ENCODE results near the gene MECR. TPM values are rescaled to one million over a fixed set of nuclear protein-coding genes. Genes with fewer than 3 reads are reported as not detected.
"Not testable (repeated sequence)": the region's sequence is repeated elsewhere in the genome, so short reads cannot be mapped to it uniquely, and the experiment has no call there.

The MECR gene
- total RNA-seq, 1 donor from 2014 or later, result 18.7 TPM

DNA sequence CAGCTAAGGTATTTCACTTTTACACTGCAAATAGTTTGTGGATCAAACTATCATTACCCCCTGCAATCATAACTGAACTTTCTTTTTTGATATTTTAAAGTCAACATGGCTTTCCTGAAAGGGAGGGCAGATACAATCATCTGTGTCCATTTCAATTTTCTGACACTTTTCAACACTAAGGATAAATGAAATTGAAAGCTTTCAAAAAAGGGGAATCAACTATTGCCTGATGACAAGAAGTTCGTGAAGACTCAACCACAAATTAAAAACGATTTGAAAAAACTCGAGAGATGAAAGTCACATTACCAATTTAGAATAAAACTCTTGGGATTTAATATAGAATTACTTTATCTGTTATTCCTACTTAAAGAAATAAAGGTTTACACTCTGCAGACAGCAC, 60.8 kb downstream of the MECR start:
- no peak for DNase-seq (ENCODE audit: low read depth in 2 of 2)

DNA sequence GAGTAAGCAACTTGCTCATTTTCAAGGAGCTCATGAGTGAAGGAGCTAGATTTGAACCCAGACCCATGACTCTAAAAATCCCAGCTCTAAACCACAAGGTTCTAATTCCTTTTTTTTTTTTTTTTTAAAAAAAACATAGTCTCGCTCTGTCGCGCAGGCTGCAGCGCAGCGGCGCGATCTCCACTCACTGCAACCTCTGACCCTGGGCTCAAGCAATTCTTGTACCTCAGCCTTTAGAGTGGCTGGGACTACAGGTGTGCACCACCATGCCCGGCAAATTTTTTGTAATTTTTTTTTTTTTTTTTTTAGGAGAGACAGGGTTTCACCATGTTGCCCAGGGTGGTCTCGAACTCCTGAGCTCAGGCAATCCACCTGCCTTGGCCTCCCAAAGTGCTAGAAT, 62.8 kb downstream of the MECR start:
- no peak for DNase-seq (ENCODE audit: low read depth in 2 of 2)

DNA sequence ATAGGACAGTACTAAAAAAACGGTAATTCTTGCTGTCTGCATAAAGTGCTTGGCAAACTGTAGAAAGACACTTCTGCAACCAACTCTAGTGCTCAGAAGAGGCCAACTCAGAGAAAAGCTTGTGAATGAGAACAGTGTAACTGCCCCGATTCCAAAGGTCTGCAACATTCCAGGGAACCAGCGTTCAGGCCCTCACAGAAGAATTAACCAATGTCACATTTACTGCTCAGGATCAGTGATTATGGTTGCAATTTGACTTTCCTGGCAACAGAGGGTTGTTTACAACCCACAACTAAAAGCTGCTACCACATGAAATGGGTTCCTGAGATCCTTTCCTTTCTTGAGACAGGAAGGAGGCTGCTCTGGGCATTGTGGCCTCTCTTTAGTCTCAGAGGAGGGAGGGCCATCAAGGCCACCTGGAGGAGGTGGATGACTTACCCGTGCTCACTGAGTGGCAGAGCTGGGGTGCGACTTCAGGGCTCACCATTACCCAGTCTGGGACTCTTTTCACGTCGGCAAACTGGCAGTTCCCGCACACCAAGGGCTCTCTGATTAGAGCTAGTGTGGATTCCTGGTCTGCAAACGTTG, 64.3 kb downstream of the MECR start:
- DNase-seq (ENCODE audit: low read depth in 2 of 2), result no peak

DNA sequence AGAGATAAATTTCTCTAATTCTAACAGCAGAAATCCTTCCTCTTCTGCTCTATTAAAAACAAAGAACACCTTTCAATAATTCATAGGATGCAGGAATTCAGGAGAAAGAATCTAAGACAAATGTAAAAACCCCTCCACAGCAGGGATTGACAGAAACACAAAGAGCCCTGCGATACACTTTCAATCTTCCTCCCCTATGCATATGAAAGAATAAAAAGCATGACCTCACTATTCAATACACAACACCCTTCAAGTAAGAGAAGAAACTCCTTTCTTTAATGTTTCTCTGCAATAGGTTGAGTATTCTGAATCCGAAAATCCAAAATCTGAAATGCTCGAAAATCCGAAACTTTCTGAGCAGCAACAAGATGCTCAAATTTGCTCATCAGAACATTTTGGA, 66.1 kb downstream of the MECR start:
- DNase-seq (ENCODE audit: low read depth in 2 of 2), result no peak

DNA sequence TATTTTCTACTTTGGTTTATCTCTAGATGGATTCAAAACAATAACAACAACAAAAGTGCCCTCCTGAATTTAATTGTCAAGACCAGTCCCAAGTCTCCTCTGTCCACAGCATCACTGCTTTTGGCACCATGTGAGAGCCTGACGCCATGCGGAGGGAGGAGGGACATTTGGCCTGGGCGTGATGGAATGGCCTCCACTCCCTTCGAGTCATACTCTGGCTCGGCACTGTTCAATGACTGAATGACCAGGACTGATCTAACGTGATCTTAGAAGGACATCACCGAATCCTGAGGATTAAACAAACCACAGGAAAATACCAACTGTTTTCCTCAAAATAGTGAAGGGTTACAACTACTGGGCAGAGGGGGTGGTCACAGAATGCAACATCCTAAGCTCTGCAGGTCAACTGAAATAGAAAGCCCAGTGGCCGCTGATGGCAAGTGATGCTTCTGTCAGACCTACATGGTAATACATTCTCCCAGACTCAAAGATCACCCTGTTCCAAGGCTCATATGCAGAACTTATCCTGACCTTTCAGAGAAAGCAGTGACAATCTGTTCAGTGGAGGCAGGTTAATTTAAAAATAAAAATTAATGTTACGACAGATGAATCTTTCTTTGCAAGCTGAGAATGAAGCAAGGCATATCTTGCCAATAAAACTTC, 68.1 kb downstream of the MECR start:
- no peak for DNase-seq (ENCODE audit: low read depth in 2 of 2)

DNA sequence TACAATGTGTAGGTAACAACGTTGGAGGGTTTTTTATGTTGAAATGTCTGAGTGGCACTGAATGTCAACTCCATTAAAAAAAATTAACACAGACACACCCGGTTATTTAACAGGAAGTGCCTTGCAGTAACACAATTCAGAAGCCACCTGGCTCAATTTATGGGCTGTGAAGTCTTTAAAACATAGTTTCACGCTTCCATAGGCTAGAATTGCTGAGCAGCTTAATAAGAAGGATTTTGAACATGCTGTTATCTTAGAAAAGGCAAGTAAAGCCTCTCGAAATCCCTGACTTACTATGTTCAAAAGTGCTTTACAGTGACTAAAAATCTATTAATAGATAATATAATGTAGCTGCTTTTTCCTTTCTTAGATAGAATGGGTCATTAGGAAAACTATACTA, 68.7 kb downstream of the MECR start:
- DNase-seq (ENCODE audit: low read depth in 2 of 2), result no peak

DNA sequence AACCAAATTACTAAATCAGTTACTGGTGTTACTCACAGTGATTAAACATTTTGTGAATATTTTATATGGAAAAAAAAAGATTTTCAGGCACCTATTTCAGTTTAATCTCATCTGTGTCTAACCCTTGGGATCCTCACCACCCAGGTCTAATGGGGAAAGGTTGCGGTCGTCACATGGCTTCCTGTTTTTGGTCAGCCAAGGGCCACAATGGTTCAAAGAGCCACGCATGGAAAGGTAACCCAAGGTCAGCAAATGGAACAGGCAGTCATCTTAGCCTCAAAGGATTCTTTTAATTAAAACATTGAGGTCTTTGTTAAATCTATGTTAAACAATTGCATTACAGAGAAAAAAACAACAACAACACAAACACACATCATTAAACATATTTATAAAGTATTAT, 71.0 kb downstream of the MECR start:
- DNase-seq (ENCODE audit: low read depth in 2 of 2), result no peak

DNA sequence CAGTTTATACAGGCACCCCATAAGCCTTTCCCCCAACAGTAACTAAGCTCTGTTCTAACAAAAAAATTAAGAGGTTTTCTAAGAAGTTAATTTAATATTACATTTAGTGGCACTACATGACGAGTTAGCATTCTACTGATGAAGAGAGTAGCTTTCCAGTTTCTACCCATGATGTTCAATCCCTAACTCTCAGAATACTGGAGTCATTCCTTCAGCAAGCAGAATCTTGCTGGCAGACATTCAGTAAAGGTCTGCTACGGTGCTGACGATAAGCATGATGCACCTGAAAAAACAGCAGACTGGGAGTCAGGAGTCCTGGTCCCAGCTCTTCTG, 73.5 kb downstream of the MECR start:
- no peak for DNase-seq (ENCODE audit: low read depth in 2 of 2)

DNA sequence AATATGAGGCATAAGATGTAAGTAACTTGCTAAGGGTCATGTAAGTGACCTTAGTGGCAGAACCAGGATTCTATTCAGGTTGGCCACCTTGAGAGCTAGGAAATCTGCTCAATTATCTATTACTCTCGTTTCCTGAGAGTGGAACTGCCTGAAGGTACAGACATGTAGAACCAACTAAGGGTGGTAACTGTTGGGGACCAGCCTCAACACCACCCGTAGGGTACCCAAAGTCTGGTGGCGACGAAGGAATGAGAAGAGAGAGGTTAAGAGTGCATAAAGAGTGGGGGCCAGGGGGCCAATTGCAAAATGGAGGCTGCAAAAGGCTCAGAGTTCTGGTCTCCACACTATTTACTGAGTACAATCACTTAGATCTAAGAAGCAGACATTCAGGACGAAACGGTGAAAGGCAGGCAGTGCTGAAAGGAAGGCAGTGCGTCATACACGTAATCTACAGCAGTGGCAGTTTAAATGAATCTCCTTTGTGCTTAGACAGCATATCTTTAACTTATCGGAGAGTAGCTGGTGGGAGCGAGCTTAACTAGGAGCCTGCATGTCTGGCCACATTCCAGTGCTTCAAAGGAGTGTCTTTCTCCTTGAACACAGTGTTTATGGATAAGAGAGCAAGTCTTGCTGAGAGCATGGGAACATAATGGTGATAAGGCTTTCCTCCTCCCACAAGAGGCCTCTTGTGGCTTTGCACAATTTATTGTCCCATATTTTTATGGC, 74.0 kb downstream of the MECR start:
- DNase-seq (ENCODE audit: low read depth in 2 of 2), result peak in 1 of 2 donors; percentile 42

DNA sequence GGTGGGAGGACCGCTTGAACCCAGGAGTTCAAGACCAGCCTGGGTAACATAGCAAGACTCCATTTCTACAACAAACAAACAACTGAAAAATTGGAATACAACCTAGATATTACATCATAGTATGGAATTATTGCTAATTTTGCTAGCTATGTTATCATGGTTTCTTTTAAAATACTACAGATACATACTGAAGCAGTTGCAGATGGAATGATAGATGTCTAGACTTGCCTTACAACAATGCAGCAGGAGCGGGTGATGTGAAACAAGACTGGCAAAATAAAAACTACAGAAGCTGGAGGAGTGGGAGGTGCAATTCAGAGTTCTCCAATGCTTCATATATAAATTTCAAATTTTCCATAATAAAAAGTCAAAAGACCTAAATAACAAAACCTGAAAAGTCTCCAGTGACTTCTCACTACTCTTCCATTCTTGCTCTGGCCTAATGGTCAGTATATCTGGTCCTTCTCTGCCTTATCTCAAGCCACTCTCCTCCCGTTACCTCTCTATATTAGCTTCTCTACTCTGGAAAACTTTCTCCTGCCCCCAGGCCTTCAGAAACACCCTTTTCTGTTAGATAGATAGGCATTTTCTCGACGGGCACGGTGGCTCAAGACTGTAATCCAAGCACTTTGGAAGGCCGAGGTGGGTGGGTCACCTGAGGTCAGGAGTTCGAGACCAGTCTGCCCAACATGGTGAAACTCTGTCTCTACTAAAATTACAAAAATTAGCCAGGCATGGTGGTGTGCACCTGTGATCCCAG, 78.5 kb downstream of the MECR start:
- no peak for DNase-seq (ENCODE audit: low read depth in 2 of 2)

DNA sequence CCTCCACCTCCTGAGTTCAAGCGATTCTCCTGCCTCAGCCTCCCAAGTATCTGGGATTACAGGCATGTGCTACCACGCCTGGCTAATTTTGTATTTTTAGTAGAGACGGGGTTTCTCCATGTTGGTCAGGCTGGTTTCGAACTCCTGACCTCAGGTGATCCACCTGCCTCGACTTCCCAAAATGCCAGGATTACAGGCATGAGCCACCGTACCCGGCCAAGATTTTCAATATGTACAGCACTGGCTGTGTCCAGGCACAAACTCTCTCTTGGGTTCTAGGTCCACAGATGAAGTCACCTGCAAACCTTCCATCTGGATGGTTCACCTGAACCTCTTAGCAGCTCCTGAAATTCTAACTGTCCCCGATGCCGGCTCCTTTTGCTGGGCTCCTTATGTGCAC, 80.4 kb downstream of the MECR start:
- DNase-seq (ENCODE audit: low read depth in 2 of 2), result not testable (repeated sequence)

DNA sequence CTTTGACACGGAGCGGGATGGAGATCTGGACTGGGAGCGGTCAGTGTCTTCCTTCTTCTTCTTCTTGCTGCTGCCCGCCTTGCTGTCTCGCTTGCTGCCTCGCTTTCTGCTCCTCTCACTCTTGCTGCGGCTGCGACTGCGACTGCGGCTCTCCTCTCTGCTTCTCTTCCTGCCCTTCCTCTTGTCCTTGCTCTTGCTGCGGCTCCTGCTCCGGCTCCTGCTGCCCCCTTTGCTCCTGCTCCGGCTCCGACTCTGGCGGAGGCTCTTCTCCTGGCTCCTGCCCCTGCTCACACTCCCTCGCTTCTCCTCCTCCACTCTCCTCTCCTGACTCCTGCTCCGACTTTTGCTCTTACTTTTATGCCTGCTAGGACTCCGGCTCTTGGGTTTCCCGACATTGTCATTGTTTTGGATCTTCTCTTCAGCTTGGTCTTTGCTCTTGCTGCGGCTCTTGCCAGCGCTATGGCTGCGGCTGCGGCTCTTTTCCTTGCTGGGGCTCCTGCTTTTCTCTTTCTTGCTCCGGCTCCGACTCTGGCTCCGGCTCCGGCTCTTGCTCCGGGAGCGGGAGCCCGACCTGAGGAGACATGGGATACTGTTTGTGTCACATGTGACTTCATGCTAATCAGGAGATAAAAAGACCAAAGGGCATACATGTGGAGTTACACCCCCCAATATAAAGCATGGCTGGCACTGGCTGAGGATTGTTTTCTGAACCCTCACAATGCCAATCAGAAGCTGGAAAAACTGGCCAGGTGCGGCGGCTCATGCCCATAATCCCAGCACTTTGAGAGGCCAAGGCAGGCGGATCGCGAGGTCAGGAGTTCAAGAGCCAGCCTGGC, 81.9 kb downstream of the MECR start:
- no peak for DNase-seq (ENCODE audit: low read depth in 2 of 2)

DNA sequence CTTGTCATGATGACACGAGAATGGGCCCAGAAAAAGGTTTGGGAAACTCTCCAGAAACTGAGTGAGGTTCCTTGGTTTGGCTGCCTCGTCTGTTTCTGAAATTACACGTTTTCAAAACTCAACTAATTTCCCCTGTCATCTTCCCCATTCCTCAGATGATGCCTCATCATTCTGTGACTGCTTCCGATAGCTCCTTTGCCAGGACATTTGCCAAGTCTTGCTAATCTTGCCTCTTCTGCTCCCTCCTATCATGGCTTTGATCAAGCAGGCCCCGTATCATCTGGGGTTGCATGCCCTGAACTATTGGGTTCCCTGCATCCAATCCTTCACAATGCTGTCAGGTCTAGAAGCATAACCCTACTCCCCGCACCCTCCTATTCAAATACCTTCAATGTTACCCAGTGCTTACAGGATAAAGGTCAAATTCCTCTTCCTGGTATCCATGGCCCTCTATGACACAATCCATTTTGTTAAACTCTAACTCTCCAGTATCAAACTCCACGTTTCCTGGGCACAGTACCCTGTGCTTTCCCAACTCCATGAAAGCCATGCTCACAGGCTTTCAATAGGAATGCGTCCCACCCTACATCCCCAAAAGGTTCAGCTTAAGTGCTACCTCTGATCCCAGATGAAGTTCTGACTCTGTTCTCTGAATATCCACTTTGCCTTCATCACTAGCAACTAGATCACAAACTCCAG, 84.8 kb downstream of the MECR start:
- no peak for DNase-seq (ENCODE audit: low read depth in 2 of 2)

DNA sequence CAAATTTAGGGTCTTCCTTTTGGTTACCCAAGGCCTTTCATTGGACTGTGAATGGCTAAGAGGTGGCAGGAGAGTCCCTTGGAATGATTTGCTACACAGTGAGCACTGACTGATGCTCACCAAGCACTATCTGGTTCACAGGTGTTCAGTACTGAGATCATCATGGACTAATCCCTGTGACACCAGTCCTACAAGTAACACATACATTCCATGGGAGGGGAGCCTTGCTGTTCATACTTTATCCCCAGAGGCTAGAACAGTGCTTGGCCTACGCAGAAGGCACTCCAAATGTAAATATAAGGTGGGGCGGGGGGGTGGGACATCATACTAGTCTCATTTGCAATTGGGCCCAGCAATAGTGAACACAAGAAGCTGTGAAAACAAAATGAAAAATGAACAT, 86.6 kb downstream of the MECR start:
- no peak for DNase-seq (ENCODE audit: low read depth in 2 of 2)

DNA sequence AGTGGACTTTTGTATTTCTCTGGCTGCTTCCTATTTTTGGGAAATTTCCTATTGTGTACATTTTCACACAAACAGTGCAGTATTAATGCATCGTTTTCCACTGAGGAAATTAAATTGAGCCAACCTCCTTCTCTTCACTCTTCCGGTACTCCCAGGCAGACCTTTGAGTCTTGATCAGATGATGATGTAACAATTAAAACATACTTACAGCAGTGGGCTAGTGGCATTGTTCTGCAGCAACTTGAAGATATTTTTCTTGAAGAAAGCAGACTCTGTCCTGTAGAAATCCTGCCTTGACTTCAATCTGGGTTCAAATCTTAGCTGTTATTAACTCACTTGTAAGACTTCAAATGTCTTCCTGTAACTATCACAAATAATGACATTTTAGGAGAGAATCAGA, 88.0 kb downstream of the MECR start:
- DNase-seq (ENCODE audit: low read depth in 2 of 2), result no peak

Other genes with a start within 250 kb of the MECR start
- 0.13 TPM in 2 replicates for gene TMEM200B, start 107.0 kb downstream of the MECR start, total RNA-seq
- gene SRSF4, start 49.0 kb downstream of the MECR start, total RNA-seq, result 25.3 and 28.7 TPM in 2 replicates
- 2.4 and 3.1 TPM in 2 replicates for gene PTPRU, start 5.6 kb upstream of the MECR start, total RNA-seq

Measured in dermis microvascular lymphatic vessel endothelial cell (primary cell).